Measurements from ENCODE around the gene TAS1R3.
"Not testable (repeated sequence)": the region's sequence is repeated elsewhere in the genome, so short reads cannot be mapped to it uniquely, and the experiment has no call there.

TAS1R3 gene

DNA sequence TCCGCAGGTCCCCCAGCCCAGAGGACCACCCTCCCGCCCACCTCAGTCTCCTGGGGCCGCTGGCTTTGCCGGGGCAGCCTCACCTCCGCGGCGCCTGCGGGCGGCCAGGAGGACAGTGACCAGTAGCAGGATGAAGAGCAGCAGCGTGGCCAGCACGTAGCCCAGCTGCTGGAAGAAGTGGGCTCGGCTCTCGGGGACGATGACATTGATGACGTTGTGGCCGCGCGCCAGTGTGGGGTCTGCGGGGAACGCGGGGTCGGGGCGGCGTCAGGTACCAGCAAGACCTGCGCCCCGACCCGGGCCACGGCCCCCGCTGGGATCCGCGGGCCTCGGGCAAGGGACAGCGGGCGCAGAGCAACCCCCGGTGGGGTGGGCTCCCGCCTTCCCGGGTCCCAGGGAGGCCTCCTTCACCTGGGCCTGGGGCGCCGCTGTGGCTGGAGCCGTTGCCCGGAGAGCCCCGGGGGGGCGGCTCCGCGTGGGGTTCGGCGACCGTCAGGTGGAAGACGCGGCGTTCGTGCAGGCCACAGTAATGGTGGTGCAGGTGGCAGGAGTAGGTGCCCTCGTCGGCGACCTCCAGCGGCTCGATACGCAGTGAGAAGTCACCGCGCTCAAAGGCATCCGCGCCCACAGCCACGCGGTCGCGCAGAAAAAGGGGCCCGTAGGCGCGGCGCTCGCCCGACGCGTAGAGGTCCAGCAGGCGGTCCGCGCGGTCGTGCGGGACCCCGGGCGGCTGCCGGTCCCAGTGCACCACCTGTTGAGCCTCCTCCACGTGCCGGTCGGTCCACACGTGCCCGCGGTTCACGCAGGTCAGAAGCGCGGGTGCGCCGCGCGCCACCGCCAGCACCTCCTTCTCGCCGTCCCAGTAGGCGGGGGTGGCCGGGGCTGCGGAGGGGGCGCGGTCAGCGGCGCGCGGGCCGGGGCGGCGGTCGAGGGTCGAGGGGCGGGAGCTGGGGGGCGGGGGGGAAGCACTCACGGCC lies 23.5 kb downstream of the TAS1R3 start:
- DNase-seq (ENCODE audit: low read depth): no peak

- DNase-seq (ENCODE audit: low read depth): no peak
Observed at GRCh38 chr1:1355416-1355815, 24.3 kb downstream of the TAS1R3 start.

DNA sequence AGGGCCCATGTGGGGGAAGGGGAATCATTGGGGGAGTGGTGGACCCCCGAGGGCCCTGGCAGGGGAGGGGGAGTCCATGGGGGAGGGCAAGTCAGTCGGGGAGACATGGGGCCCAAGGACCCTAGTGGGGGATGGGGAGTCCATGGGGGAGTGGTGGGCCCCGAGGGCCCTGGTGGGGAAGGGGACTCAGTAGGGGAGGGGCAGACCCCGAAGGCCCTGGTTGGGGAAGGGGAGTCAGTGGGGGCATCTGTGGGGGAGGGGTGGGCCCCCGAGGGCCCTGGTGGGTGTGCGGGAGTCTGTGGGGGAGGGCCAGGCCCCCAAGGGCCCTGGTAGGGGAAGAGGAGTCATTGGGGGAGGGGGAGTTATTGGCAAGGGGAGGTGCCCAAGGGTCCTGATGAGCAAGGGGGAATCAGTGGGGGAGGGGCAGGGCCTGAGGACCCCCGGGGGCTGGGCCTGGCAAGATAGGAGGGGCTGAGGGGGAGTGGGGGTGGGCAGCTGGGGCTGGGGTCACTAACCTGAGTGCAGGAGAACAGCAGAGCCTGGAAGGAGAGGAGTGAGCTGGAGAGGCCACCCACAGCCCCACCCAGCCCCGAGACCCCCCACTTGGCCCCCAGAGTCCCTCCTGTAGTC lies 25.2 kb downstream of the TAS1R3 start:
- DNase-seq (ENCODE audit: low read depth): no peak

GRCh38 chr1:1356796-1357401 lies 25.8 kb downstream of the TAS1R3 start:
- no peak for DNase-seq (ENCODE audit: low read depth)

- DNase-seq (ENCODE audit: low read depth): no peak
Observed at GRCh38 chr1:1357871-1358432, 26.9 kb downstream of the TAS1R3 start.

DNA sequence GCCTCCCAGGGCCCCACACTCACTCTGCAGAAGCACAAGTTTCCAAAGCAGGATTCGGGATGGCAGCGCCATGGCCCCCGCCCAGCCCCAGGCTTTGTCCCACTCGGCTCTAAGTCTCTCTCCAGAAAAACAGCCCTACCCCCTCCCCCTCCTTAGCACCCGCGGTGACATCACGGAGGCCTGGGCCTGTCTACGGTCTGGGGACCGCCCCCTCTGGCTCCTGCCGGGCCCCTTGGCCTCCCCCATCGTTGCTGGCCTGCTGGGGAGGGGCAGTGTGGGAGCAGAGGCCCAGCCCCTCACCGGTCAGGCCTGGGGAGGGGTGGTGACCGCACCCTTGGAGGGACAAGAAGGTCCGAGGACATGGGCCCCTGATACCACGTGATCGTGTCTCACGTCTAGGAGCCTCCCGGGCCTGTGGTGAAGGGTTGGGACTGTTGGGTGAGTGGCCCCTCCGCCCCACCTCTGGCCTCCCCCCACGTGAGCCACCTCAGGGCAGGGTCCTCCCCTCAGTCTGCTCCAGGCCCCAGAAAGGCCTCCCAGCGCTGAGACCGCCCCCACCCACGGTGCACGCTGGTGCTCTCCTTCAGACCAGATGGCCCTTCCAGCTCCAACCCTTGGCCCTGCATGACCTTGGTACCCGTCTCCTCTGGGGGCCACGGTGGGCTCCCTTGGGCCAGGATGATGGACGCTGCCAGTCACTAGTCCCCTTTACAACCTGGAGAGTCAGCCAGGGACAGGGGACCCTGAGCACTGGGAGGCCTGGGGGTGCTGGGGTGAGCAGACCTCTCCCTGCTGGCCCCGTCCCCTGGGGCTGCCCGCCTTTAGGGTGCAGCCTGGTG lies 27.6 kb downstream of the TAS1R3 start, which contains the start of gene MXRA8:
MXRA8 (minus strand) TSS at position 123 of the 839 bp plus-strand sequence; CDS start at position 72, 51 bp downstream.
- DNase-seq (ENCODE audit: low read depth): no peak

DNA sequence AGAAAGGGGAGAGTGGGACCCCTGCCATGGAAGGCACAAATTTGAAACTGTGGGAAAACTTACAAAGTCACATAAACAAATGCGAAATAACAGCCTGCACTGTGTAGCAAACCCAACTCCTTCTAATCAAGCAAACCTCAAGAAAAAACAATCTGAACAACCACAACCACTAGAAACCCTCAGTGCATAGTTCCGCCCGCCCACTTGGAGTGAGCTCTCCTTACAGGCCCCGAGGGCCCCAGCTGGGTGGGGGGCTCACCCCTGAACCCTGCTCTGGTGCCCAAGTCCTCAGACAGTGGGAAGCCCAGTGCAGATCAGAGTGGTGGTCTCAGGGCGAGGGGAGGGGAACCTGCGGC lies 28.2 kb downstream of the TAS1R3 start:
- no peak for DNase-seq (ENCODE audit: low read depth)

- no peak for DNase-seq (ENCODE audit: low read depth)
Observed at GRCh38 chr1:1359664-1360468, 28.8 kb downstream of the TAS1R3 start.

DNA sequence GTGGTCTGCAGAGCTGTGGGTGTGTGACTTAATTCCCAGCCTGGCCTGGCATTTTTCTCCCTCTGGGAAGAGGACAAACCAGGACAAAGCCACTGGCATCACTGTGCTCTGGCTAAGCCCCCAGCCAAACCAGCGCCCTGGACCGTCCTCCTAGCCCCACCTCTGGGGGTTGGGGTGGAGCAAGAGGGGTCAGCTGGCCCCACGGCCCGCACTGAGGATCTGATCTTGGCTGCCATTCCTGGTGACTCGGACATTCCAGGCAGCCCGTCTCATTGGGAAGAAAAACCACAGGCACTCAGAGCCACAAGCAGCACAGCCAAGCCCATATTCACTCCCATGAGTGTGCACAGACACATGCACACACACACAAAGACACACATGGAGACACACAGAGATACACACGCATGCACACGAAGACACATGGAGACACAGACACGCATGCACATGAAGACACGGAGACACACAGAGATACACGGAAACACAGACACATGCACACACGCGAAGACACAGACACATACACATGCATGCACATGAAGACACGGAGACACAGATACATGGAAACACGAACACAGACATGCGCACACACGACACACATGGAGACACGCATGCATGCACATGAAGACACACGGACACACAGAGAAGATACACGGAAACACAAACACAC lies 29.6 kb downstream of the TAS1R3 start:
- DNase-seq (ENCODE audit: low read depth): no peak

GRCh38 chr1:1361233-1361981 lies 30.3 kb downstream of the TAS1R3 start:
- DNase-seq (ENCODE audit: low read depth): no peak

- no peak for DNase-seq (ENCODE audit: low read depth)
Observed at GRCh38 chr1:1361982-1362423, 30.9 kb downstream of the TAS1R3 start.

DNA sequence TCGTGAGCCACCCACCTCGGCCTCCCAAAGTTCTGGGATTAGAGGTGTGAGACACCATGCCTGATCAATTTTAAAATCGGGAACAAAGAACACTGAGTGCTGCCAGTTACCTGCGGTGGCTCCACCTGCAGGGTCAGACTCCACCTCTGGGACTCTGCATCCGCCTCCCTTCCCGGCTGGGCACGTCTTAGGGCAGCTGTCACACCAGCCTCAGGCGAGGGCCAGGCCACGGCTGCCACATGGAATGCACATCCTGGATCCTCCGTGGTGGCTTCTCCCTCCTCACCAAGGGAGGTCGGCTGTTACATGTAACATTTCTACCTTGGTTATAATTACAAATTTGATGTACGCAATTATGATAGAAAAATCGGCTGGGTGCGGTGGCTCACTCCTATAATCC lies 33.2 kb downstream of the TAS1R3 start:
- DNase-seq (ENCODE audit: low read depth): no peak

- no peak for DNase-seq (ENCODE audit: low read depth)
Observed at GRCh38 chr1:1365875-1366698, 35.0 kb downstream of the TAS1R3 start.

- no peak for DNase-seq (ENCODE audit: low read depth)
Observed at GRCh38 chr1:1366699-1367066, 35.6 kb downstream of the TAS1R3 start.

- no peak for DNase-seq (ENCODE audit: low read depth)
Observed at GRCh38 chr1:1367315-1367714, 36.2 kb downstream of the TAS1R3 start.

DNA sequence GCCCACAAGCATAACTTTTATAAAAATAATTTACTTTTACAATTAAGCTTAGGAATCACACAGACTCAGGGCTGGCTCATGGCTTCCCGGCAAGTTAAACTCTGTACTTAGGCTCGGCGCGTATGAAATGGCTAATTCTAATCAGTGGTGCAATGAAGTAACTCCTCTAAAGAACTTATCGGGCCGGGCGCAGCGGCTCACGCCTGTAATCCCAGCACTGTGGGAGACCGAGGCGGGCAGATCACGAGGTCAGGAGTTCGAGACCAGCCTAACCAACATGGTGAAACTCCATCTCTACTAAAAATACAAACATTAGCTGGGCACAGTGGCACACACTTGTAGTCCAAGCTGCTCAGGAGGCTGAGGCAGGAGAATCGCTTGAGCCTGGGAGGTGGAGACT lies 39.0 kb downstream of the TAS1R3 start:
- not testable (repeated sequence) for DNase-seq (ENCODE audit: low read depth)

DNA sequence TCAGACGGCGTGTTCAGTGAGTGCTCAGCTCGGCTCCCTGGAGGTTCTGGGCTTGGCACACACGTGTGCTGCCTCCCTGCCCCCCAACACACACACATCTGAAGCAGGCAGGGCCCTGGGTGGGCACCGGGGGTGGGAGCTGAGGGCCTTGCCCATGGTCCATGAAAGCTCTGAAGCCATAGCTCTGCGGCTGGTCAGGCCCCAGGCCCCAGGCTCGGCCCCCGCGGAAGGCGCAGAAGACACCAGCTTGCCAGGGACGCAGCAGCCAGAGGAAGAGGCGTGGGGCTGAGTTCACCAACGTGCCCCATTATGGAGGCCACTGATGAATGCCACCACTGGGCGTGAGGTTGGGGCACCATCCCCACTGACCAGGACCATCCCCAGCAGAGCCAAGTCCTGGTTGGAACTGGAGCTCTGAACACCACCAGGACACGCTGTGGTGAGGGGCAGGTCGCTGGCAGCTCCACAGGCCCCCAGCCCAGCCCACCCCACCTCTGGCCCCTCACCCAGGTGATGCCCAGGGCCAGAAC lies 39.8 kb downstream of the TAS1R3 start:
- no peak for DNase-seq (ENCODE audit: low read depth)

DNA sequence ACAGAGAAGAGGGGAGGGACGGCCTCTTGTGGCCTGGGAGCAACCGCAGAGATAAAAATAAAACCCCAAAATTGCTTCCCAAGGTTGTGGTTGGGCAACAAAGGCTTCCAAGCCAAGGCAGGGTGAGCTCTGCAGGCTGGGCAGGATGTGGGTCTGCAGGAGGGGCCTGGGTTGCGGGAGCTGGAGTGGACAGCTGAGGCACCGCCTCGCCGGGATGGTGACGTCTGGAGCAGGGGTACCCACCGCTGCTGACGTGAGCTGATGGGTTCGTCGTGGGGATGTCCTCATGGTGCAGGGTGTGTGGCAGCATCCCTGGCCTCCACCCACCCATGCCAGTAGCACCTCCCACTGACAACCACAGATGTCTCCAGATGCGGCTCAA lies 40.3 kb downstream of the TAS1R3 start:
- peak; percentile 34 for DNase-seq (ENCODE audit: low read depth)
